WERI-Rb-1 (cell line): ENCODE measurements around the gene PLCG2.
A peak's percentile ranks its signal among the peaks of the same experiment; 100 is the strongest.
"Not testable (repeated sequence)": the region's sequence is repeated elsewhere in the genome, so short reads cannot be mapped to it uniquely, and the experiment has no call there.

Source experiments
- DNase-seq: peaks from one replicate; pipeline ENCODE4 v3.0.0-alpha.2; 2020
- H3K27ac ChIP-seq: fragments of 250-450 bp; sonication (Bioruptor Pico); 2 replicates; pipeline ENCODE4 v1.5.1; 2020; ENCODE audit warnings: mild to moderate bottlenecking, moderate library complexity
- H3K27me3 ChIP-seq: fragments of 250-450 bp; sonication (Bioruptor Pico); 2 replicates; pipeline ENCODE4 v1.5.1; 2021; ENCODE audit warnings: mild to moderate bottlenecking, low read depth, moderate library complexity; ENCODE audit not compliant: insufficient read depth, severe bottlenecking
- H3K36me3 ChIP-seq: fragments of 250-450 bp; sonication (Bioruptor Pico); 2 replicates; pipeline ENCODE4 v1.5.1; 2020; ENCODE audit warnings: mild to moderate bottlenecking, moderate library complexity
- H3K4me3 ChIP-seq: 2 replicates; pipeline ENCODE4 v1.5.1; 2011; ENCODE audit warnings: low read depth, mild to moderate bottlenecking, control low read depth, low read length
- H3K9me3 ChIP-seq: fragments of 250-450 bp; sonication (Bioruptor Pico); 2 replicates; pipeline ENCODE4 v1.5.1; 2021; ENCODE audit warnings: mild to moderate bottlenecking, moderate library complexity; ENCODE audit not compliant: severe bottlenecking
- TF ChIP-seq, protein P1 (sequence below): IDR thresholded peaks from 2 replicates; pipeline ENCODE4 v1.5.1; 2011; ENCODE audit warnings: low read depth, mild to moderate bottlenecking, control low read depth, inconsistent platforms, low read length

PLCG2 gene

DNA sequence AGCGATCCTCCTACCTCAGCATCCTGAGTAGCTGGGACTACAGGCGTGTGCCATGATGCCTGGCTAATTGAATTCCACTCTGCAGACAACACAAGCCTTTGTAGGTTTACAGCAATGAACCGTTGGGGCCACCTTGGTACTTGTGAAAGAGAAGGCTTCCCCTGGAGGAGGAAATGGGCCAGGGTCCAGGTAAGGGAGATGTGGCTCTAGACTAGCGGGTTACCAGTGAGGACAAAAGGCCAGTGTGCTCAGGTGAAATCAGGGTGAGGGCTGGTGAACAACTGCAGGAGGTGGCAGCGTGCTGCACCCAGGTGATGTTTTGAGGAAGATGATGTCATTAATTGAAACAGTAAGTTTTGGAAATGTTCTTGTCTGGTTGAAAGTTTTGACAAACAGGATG lies 225.5 kb downstream of the PLCG2 start:
- no peak overlapping the region for H3K4me3 ChIP-seq
- TF ChIP-seq, protein P1, sequence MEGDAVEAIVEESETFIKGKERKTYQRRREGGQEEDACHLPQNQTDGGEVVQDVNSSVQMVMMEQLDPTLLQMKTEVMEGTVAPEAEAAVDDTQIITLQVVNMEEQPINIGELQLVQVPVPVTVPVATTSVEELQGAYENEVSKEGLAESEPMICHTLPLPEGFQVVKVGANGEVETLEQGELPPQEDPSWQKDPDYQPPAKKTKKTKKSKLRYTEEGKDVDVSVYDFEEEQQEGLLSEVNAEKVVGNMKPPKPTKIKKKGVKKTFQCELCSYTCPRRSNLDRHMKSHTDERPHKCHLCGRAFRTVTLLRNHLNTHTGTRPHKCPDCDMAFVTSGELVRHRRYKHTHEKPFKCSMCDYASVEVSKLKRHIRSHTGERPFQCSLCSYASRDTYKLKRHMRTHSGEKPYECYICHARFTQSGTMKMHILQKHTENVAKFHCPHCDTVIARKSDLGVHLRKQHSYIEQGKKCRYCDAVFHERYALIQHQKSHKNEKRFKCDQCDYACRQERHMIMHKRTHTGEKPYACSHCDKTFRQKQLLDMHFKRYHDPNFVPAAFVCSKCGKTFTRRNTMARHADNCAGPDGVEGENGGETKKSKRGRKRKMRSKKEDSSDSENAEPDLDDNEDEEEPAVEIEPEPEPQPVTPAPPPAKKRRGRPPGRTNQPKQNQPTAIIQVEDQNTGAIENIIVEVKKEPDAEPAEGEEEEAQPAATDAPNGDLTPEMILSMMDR, result no peak
- no peaks in the 10 kb centered on the region for H3K36me3 ChIP-seq
- no peak for DNase-seq
- no peak overlapping the region for H3K27ac ChIP-seq
- H3K9me3 ChIP-seq, result no peaks in the 10 kb centered on the region
- H3K27me3 ChIP-seq, result no peaks in the 10 kb centered on the region

DNA sequence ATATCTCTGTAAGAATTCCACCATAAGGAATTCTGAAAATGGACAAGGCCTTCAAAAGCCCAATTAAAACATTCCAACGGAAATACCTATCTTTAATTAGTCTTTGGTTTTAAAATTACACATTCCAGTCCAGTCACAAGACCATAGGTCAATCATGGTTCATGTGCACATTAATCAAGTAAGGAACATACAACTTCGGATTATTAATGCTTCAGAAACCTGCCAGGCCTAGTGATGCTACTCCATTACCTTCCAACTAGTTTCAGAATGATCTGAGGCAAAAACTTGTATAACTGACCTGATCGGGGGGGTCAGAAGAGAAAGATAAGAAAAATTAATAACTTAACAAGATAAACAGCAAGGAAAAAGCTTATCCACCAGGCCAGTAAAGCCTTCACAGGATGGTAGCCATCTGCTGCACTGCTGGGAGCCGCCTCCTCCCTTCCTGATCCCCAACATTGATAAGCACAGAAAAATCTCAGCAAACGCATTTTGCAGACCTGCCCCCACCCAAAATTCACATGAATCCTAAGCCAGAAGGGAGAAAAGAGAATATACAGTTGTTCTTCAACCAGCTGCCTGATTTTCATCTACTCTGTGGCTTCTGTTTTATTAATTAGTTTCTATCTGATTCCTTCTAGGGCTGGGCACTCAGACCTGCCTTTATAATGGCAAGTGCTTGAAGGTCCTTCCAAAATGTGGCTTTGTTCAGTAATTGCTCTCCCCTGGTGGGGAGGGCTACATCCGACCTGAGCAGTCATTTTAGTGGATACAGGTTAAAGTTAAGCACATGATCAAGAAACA lies 226.1 kb downstream of the PLCG2 start:
- no peaks in the 10 kb centered on the region for H3K36me3 ChIP-seq
- TF ChIP-seq, protein P1, result no peak
- no peaks in the 10 kb centered on the region for H3K27me3 ChIP-seq
- no peak overlapping the region for H3K4me3 ChIP-seq
- H3K9me3 ChIP-seq, result no peaks in the 10 kb centered on the region
- DNase-seq, result peak; percentile 28
- H3K27ac ChIP-seq, result no peak overlapping the region

DNA sequence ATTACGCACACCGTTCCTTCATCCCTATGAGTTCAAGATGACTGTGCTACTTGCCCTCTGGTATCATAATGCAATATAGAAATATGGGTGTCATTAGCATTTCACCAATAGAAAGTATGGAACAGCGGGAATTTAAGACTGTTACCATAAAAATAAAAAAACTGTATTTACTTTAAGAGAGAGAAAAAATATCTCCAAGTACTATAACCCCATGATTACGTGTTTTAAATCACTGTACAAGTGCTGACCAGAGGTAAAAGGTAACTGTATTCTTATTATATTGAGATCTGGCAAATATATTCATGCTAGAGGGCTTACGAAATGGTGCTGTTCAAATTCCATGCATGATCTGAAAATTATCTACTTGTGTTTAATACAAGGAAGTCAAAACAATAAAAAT lies 226.9 kb downstream of the PLCG2 start:
- H3K9me3 ChIP-seq, result no peaks in the 10 kb centered on the region
- TF ChIP-seq, protein P1, result no peak

DNA sequence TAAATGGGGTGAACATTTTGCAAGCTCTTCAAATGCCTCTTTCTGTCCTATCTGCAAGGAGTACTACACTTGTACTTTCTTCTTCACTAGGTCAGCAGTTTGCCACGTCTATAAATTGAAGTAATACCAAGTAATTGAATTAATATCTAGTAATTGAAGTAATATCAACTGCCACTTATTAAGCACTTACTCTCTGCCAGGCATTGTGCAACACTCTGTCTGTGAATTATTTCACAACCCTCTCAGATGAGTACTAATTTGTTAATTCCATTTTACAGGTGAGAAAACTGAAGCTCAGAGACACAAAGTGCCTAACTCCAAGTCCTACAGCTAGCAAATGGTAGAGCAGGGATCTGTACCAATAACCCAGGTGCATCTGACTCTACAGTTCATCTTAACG lies 228.1 kb downstream of the PLCG2 start:
- Histone ChIP-seq H3K9me3 (no peaks in the 10 kb centered on the region), H3K4me3 (no peak overlapping the region), H3K27me3 (no peaks in the 10 kb centered on the region), H3K27ac (no peak overlapping the region), H3K36me3 (no peaks in the 10 kb centered on the region)
- TF ChIP-seq, protein P1, result no peak
- DNase-seq, result no peak

More for the DNA sequence above, 226.9 kb downstream of the PLCG2 start:
- Histone ChIP-seq H3K4me3 (no peak overlapping the region), H3K36me3 (no peaks in the 10 kb centered on the region), H3K27me3 (no peaks in the 10 kb centered on the region), H3K27ac (no peak overlapping the region)
- DNase-seq, result no peak

DNA sequence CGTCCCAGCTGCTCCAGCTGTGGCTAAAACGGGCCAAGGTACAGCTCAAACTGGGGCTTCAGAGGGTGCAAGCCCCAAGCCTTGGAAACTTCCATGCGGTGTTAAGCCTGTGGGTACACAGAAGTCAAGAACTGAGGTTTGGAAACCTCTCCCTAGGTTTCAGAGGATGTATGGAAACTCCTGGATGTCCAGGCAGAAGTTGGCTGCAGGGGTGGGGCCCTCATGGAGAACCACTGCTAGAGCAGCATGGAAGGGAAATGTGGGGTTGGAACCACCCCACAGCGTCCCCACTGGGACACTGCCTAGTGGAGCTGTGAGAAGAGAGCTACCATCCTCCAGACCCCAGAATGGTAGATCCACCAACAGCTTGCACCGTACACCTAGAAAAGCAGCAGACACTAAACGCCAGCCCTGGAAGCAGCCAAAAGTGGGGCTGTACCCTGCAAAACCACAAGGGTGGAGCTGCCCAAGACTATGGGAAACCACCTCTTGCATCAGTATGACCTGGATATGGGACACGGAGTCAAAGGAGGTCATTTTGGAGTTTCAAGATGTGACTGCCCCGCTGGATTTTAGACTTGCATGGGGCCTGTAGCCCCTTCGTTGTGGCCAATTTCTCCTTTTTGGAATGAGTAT lies 230.0 kb downstream of the PLCG2 start:
- no peak overlapping the region for H3K4me3 ChIP-seq
- TF ChIP-seq, protein P1, result no peak
- H3K36me3 ChIP-seq, result no peaks in the 10 kb centered on the region
- no peaks in the 10 kb centered on the region for H3K9me3 ChIP-seq
- H3K27ac ChIP-seq, result no peak overlapping the region
- H3K27me3 ChIP-seq, result no peaks in the 10 kb centered on the region
- no peak for DNase-seq

DNA sequence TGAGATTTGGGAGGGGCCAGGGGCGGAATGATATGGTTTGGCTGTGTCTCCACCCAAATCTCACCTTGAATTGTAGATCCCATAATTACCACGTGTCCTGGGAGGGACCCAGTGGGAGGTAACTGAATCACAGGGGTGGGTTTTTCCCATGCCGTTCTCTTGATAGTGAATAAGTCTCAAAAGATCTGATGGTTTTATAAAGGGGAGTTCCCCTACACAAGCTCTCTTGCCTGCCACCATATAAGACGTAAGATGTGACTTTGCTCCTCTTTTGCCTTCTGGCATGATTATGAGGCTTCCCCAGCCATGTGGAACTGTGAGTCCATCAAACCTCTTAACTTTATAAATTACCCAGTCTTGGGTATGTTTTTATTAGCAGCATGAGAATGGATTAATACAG lies 230.7 kb downstream of the PLCG2 start:
- H3K27ac ChIP-seq, H3K9me3 ChIP-seq, H3K36me3 ChIP-seq, H3K4me3 ChIP-seq, DNase-seq, H3K27me3 ChIP-seq: not testable (repeated sequence)
